PC-9 (cell line): ENCODE measurements around the gene IRF4. TPM values are rescaled to one million over a fixed set of nuclear protein-coding genes. Genes with fewer than 3 reads are reported as not detected.
"Not testable (repeated sequence)": the region's sequence is repeated elsewhere in the genome, so short reads cannot be mapped to it uniquely, and the experiment has no call there.

Experiments
- BruUV-seq: library from RNA; stranded (reverse); fragments of 400-500 nt; replicated peaks from 2 replicates; lab custom pipeline; 2021; lab: Mats Ljungman, UMichigan
- CTCF ChIA-PET: fragments of 300-600 bp; sonication (Branson Sonifier 250); formaldehyde crosslinking; loops from one replicate; lab custom pipeline; 2022; ENCODE audit warnings: antibody characterized with exemption; lab: Charles Lee
- POLR2A ChIA-PET: fragments of 300-600 bp; sonication (Branson Sonifier 250); formaldehyde crosslinking; loops from one replicate; lab custom pipeline; 2022; ENCODE audit warnings: antibody characterized with exemption; ENCODE audit not compliant: unreplicated experiment; lab: Charles Lee
- DNase-seq, 2 experiments: peaks; one replicate each; pipeline versions ENCODE4 v3.0.0 to v3.0.0-alpha.2; 2015 to 2022; ENCODE audit warnings: mixed read lengths in 1 of 2
- H2AFZ ChIP-seq: fragments of 200-600 bp; sonication (generic); 2 replicates; pipeline ENCODE4 v1.8.1; 2017; ENCODE audit warnings: antibody characterized with exemption
- H3F3A ChIP-seq: fragments of 200-600 bp; sonication (generic); 2 replicates; pipeline ENCODE4 v1.8.1; 2017; ENCODE audit warnings: antibody characterized with exemption, mild to moderate bottlenecking, low read depth; ENCODE audit not compliant: insufficient read depth
- H3K27ac ChIP-seq: fragments of 200-600 bp; sonication (generic); 2 replicates; pipeline ENCODE4 v1.6.1; 2016; ENCODE audit warnings: mixed run types
- H3K27me3 ChIP-seq: fragments of 200-600 bp; sonication (generic); 2 replicates; pipeline ENCODE4 v1.6.1; 2016; ENCODE audit warnings: low read depth, mixed run types; ENCODE audit not compliant: insufficient read depth
- H3K36me3 ChIP-seq: fragments of 200-600 bp; sonication (generic); 2 replicates; pipeline ENCODE4 v1.6.1; 2016; ENCODE audit warnings: low read depth, mixed run types
- H3K4me1 ChIP-seq: fragments of 200-600 bp; sonication (generic); replicated peaks from 2 replicates; pipeline ENCODE4 v1.6.1; 2016; ENCODE audit warnings: mixed run types; ENCODE audit not compliant: insufficient read depth
- H3K4me2 ChIP-seq: fragments of 200-600 bp; sonication (generic); 2 replicates; pipeline ENCODE4 v1.6.1; 2017; ENCODE audit warnings: mixed run types
- H3K4me3 ChIP-seq: fragments of 200-600 bp; sonication (generic); 2 replicates; pipeline ENCODE4 v1.6.1; 2016; ENCODE audit warnings: mixed run types
- H3K79me2 ChIP-seq: fragments of 200-600 bp; sonication (generic); 2 replicates; pipeline ENCODE4 v1.6.1; 2017; ENCODE audit warnings: low read depth, mixed run types
- H3K9me2 ChIP-seq: fragments of 200-600 bp; sonication (generic); 2 replicates; pipeline ENCODE4 v1.8.1; 2017; ENCODE audit warnings: mild to moderate bottlenecking; ENCODE audit not compliant: insufficient read depth
- H3K9me3 ChIP-seq: fragments of 200-600 bp; sonication (generic); 2 replicates; pipeline ENCODE4 v1.8.1; 2016; ENCODE audit warnings: low read depth; ENCODE audit not compliant: insufficient read depth
- H4K20me1 ChIP-seq: fragments of 200-600 bp; sonication (generic); 2 replicates; pipeline ENCODE4 v1.8.1; 2017; ENCODE audit not compliant: insufficient read depth
- EZH2 ChIP-seq: fragments of 200-600 bp; sonication (generic); IDR thresholded peaks from 2 replicates; pipeline ENCODE4 v1.8.0; 2017; ENCODE audit warnings: antibody characterized with exemption, low read depth
- intact Hi-C: fragments of 100-400 bp; cut with micrococcal nuclease; formaldehyde crosslinking; loops from one replicate; pipeline ENCODE4 v1.10.0; 2022; ENCODE audit not compliant: unreplicated experiment
- total RNA-seq: library from RNA; stranded (reverse); gene quantifications from 2 replicates; pipeline ENCODE4 v1.2.3, GENCODE V29; 2021
- TF ChIP-seq, protein P1 (sequence below): fragments of 200-600 bp; sonication (generic); conservative IDR thresholded peaks from 2 replicates; pipeline ENCODE4 v1.6.1; 2017; ENCODE audit warnings: mixed run types, antibody characterized with exemption, mild to moderate bottlenecking, moderate library complexity

Gene IRF4
- total RNA-seq, 1 experiment from 2014 or later = not detected

DNA sequence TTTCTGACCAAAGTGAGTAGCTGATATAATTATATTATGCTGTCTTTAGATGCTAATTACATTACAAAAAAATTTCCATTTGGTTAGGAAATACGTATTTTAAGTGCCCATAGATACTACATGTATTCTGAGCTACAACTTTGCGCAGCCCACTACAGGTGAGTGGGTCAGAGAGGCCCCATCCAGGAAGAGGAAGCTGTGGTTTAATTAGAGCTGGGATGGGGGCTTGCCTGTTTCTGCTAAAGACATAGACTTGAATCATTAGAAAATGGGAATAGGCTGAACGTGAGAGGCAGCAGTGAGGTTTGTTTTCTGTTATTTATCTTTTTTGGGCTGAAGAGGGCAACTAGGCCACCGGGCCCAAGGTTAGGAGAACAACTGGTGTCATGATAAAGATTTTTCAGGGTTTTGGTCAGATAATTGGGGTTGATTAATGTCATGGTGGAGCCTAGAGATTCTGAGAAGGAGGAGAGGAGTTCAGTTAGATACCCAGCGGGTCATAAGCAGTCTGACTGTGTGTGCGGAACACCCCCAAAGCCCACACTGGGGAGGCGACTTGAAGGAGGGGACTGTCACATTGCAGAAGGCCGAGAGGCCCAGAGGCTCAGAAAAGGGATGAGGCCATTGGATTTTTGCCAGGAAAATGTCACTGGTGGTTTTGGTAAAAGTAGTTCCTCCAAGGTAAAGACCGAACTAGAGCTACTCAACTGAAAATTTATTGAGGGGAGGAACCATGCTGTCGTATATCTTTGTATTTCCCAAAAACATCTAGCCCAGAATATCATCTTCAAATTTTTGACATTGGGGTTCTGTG is 14.5 kb upstream of the IRF4 start:
- DNase-seq = no peak
- H3F3A ChIP-seq = no peaks in the 10 kb centered on the region
- H3K9me2 ChIP-seq = no peaks in the 10 kb centered on the region
- no peak overlapping the region for H3K27ac ChIP-seq
- intact Hi-C loops = loop anchor here (10.0 kb wide), 1 partner anchor 162 kb away; no protein-coding TSS in a partner anchor
- peaks cover 99% of the 10 kb centered on the region for H3K27me3 ChIP-seq
- BruUV-seq = no TSS peak
- H3K4me2 ChIP-seq = no peak overlapping the region
- no peaks in the 10 kb centered on the region for H3K36me3 ChIP-seq
- no peaks in the 10 kb centered on the region for H3K9me3 ChIP-seq
- ChIA-PET POLR2A (no interaction called here), CTCF (interaction anchor here (0.5 kb wide), 1 partner anchor 939 kb away, joined by 3 read pairs; no protein-coding TSS in a partner anchor)
- no peaks in the 10 kb centered on the region for H4K20me1 ChIP-seq
- H3K4me1 ChIP-seq = no peaks in the 10 kb centered on the region
- no peak overlapping the region for H2AFZ ChIP-seq
- no peaks in the 10 kb centered on the region for H3K79me2 ChIP-seq
- no peak overlapping the region for H3K4me3 ChIP-seq
- TF ChIP-seq EZH2 = no peak
- TF ChIP-seq, protein P1, sequence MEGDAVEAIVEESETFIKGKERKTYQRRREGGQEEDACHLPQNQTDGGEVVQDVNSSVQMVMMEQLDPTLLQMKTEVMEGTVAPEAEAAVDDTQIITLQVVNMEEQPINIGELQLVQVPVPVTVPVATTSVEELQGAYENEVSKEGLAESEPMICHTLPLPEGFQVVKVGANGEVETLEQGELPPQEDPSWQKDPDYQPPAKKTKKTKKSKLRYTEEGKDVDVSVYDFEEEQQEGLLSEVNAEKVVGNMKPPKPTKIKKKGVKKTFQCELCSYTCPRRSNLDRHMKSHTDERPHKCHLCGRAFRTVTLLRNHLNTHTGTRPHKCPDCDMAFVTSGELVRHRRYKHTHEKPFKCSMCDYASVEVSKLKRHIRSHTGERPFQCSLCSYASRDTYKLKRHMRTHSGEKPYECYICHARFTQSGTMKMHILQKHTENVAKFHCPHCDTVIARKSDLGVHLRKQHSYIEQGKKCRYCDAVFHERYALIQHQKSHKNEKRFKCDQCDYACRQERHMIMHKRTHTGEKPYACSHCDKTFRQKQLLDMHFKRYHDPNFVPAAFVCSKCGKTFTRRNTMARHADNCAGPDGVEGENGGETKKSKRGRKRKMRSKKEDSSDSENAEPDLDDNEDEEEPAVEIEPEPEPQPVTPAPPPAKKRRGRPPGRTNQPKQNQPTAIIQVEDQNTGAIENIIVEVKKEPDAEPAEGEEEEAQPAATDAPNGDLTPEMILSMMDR = no peak

DNA sequence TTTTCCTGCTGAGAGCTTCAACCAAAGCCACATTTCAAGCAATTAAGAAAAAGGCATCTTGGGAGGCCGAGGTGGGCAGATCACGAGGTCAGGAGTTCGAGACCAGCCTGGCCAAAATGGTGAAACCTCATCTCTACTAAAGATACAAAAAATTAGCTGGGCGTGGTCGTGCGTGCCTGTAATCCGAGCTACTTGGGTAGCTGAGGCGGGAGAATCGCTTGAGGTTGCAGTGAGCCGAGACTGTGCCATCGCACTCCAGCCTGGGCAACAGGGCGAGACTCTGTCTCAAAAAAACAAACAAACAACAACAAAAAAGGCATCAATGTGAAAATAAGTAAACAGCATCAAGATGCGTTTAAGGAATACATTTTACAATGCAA is 13.9 kb upstream of the IRF4 start:
- peaks cover 96% of the 10 kb centered on the region for H3K27me3 ChIP-seq
- H3K4me1 ChIP-seq, DNase-seq, BruUV-seq, H3K4me3 ChIP-seq, CTCF ChIA-PET, H3K4me2 ChIP-seq, H3K9me2 ChIP-seq, H3F3A ChIP-seq, H3K9me3 ChIP-seq, H3K79me2 ChIP-seq, H2AFZ ChIP-seq, H3K27ac ChIP-seq, H3K36me3 ChIP-seq, POLR2A ChIA-PET, H4K20me1 ChIP-seq: not testable (repeated sequence)
- intact Hi-C loops = loop anchor here (10.0 kb wide), 1 partner anchor 163 kb away; no protein-coding TSS in a partner anchor

DNA sequence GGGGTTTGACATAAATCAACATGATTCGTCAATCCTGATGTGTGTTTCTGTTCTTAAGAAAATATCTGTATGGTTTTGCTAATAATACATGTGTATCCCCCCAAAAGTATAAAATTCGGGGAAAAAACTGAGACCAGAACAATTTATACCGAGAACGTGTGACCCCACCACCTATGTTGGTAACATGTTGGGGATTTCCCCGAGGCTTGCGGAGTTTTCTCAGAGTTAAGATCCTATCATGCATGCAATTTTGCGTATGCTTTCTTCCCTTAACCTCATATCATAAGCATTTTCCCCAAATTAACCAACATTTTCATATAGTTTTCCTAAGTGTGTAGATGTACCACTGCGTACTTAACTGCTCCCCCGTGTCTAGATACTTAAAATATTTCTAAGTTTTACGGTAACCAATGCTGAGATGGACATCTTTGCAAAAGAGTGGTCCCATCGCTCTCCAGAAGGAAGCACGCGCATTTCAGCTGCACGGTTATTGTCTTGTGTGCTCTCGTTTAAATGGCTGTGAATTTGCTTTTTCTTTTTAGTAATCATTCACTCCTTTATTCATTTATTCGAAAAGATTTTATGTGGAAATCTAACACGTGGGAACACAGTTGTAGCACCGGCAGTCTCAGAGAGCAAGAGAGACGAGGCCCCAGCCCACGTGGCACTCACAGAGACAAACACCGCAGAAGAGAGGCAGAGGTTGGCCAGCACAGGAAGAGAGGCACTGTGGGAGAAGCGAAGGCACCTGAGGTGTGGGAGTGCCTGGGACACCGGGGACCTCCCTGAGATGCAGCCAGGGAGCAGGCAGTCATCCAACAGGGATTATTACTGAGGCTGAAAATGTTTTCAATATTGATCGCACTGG is 13.2 kb upstream of the IRF4 start:
- no peak for DNase-seq
- H3K9me2 ChIP-seq = no peaks in the 10 kb centered on the region
- no peak for TF ChIP-seq EZH2
- TF ChIP-seq, protein P1 = no peak
- no TSS peak for BruUV-seq
- H3K4me3 ChIP-seq = no peak overlapping the region
- H3F3A ChIP-seq = no peaks in the 10 kb centered on the region
- no peak overlapping the region for H3K4me2 ChIP-seq
- POLR2A ChIA-PET = no interaction called here
- intact Hi-C loops = loop anchor here (10.0 kb wide), 1 partner anchor 164 kb away; no protein-coding TSS in a partner anchor
- peaks cover 89% of the 10 kb centered on the region for H3K27me3 ChIP-seq
- no peak overlapping the region for H2AFZ ChIP-seq
- no peaks in the 10 kb centered on the region for H3K79me2 ChIP-seq
- H3K27ac ChIP-seq = no peak overlapping the region
- H3K9me3 ChIP-seq = no peaks in the 10 kb centered on the region
- CTCF ChIA-PET = no interaction called here
- H3K4me1 ChIP-seq = no peaks in the 10 kb centered on the region
- H3K36me3 ChIP-seq = no peaks in the 10 kb centered on the region
- no peaks in the 10 kb centered on the region for H4K20me1 ChIP-seq
